HepG2 (cell line): ENCODE results near the gene PARVB. TPM values are rescaled to one million over a fixed set of nuclear protein-coding genes. Genes with fewer than 3 reads are reported as not detected.

Source experiments
- ATAC-seq: fragments of 200-7000 bp; cut with Tn5 transposase; 3 replicates; pipeline ENCODE4 v1.9.1; 2020; ENCODE audit warnings: mild to moderate bottlenecking, moderate library complexity
- BruUV-seq: library from RNA; stranded (reverse); fragments of 400-500 nt; replicated peaks from 2 replicates; lab custom pipeline; 2021; lab: Mats Ljungman, UMichigan
- CTCF ChIA-PET: fragments of 300-600 bp; formaldehyde crosslinking; extraction: SDS; loops from one replicate; lab custom pipeline; 2021; ENCODE audit warnings: low total read pairs, inconsistent platforms, low intra/inter-chr PET ratio; lab: Yijun Ruan, JAX
- POLR2A ChIA-PET: fragments of 350-600 bp; sonication (Branson Sonifier 250); formaldehyde crosslinking; loops from one replicate; lab custom pipeline; 2020; ENCODE audit warnings: antibody characterized with exemption, inconsistent platforms; lab: Yijun Ruan, JAX
- DNase-seq: peaks from one replicate; pipeline ENCODE4 v3.0.0-alpha.2; 2015; ENCODE audit warnings: low spot score
- FAIRE-seq: peaks from 3 replicates; lab custom pipeline; 2011; peaks lifted over from hg19 to GRCh38; lab: Jason Lieb, UNC
- H2AFZ ChIP-seq: one replicate; pipeline ENCODE4 v1.6.1; 2011; ENCODE audit warnings: low read length, inconsistent platforms
- H3K27ac ChIP-seq: fragments of 300-600 bp; 3 replicates; pipeline ENCODE4 v1.8.0; 2011; ENCODE audit warnings: mixed run types, mild to moderate bottlenecking, mixed read lengths, low read length, inconsistent platforms; ENCODE audit not compliant: insufficient read depth; ENCODE audit errors: extremely low read length
- H3K27me3 ChIP-seq, 2 experiments: fragments of 200-600 bp in 1 of 2; 2 replicates in 1 of 2; 3 replicates in 1 of 2; pipeline versions ENCODE4 v1.6.0 to v1.8.0; 2011; ENCODE audit warnings: low read length in 2 of 2, mild to moderate bottlenecking in 2 of 2, moderate library complexity in 2 of 2, inconsistent platforms in 1 of 2; ENCODE audit not compliant: insufficient read depth in 2 of 2, control insufficient read depth in 1 of 2
- H3K36me3 ChIP-seq, 2 experiments: fragments of 200-600 bp in 1 of 2; replicated peaks in 1 of 2; 2 replicates in 1 of 2; 3 replicates in 1 of 2; pipeline versions ENCODE4 v1.5.1 to v1.8.0; 2011; ENCODE audit warnings: low read length in 2 of 2, inconsistent platforms in 1 of 2; ENCODE audit not compliant: insufficient read depth in 2 of 2, control insufficient read depth in 1 of 2
- H3K4me1 ChIP-seq: 2 replicates; pipeline ENCODE4 v1.5.1; 2012; ENCODE audit warnings: low read length, inconsistent platforms; ENCODE audit not compliant: insufficient read depth
- H3K4me2 ChIP-seq: 2 replicates; pipeline ENCODE4 v1.6.0; 2011; ENCODE audit warnings: low read depth, low read length, inconsistent platforms
- H3K4me3 ChIP-seq, 3 experiments: fragments of 200-600 bp in 1 of 3; sonication (generic), shearing (Covaris generic) in 1 of 3; replicated peaks in 1 of 3; 2 replicates each; pipeline ENCODE4 v1.5.1; 2011 to 2016; ENCODE audit warnings: low read length in 3 of 3, inconsistent platforms in 2 of 3, low read depth in 2 of 3, mild to moderate bottlenecking in 2 of 3, control low read depth in 1 of 3, mixed read lengths in 1 of 3; ENCODE audit not compliant: insufficient read depth in 1 of 3
- H3K79me2 ChIP-seq: one replicate; pipeline ENCODE4 v1.6.1; 2011; ENCODE audit warnings: low read length, inconsistent platforms; ENCODE audit not compliant: insufficient read depth
- H3K9ac ChIP-seq: 2 replicates; pipeline ENCODE4 v1.6.0; 2011; ENCODE audit warnings: mild to moderate bottlenecking, low read depth, low read length, inconsistent platforms; ENCODE audit not compliant: insufficient read depth
- H3K9me3 ChIP-seq: 2 replicates; pipeline ENCODE4 v1.5.1; 2012; ENCODE audit warnings: mild to moderate bottlenecking, low read length
- H4K20me1 ChIP-seq: 2 replicates; pipeline ENCODE4 v1.6.0; 2011; ENCODE audit warnings: inconsistent platforms, mild to moderate bottlenecking, low read length, moderate library complexity; ENCODE audit not compliant: insufficient read depth
- E2F5 ChIP-seq: sonication (generic); formaldehyde crosslinking; conservative IDR thresholded peaks from 2 replicates; pipeline ENCODE4 v1.4.0; 2020; ENCODE audit warnings: missing genetic modification reagents
- EHMT2 ChIP-seq: fragments of 200-600 bp; sonication (generic); IDR thresholded peaks from 2 replicates; pipeline ENCODE4 v1.7.0; 2017; ENCODE audit warnings: antibody characterized with exemption, low read depth, low read length, borderline replicate concordance
- POLR2AphosphoS5 ChIP-seq: IDR thresholded peaks from 2 replicates; pipeline ENCODE4 v1.6.1; 2012; ENCODE audit warnings: low read depth, low read length
- RFXAP ChIP-seq: sonication (generic); formaldehyde crosslinking; IDR thresholded peaks from 2 replicates; pipeline ENCODE4 v1.4.0; 2020; ENCODE audit warnings: missing genetic modification reagents, borderline replicate concordance
- SALL1 ChIP-seq: sonication (generic); formaldehyde crosslinking; IDR thresholded peaks from 2 replicates; pipeline ENCODE4 v1.8.0; 2022; ENCODE audit warnings: mild to moderate bottlenecking, missing genetic modification reagents
- ZNF343 ChIP-seq: sonication (generic); formaldehyde crosslinking; IDR thresholded peaks from 2 replicates; pipeline ENCODE4 v1.4.0; 2020; ENCODE audit warnings: mild to moderate bottlenecking, missing genetic modification reagents
- ZNF776 ChIP-seq: sonication (generic); formaldehyde crosslinking; IDR thresholded peaks from 2 replicates; pipeline ENCODE4 v1.4.0; 2020; ENCODE audit warnings: mild to moderate bottlenecking, missing genetic modification reagents
- ZNF83 ChIP-seq: sonication (generic); formaldehyde crosslinking; IDR thresholded peaks from 2 replicates; pipeline ENCODE4 v1.4.0; 2020; ENCODE audit warnings: missing genetic modification reagents, mild to moderate bottlenecking, borderline replicate concordance
- WGBS: methylation state at CpG from one replicate; pipeline ENCODE4 v1.1.6; 2017; ENCODE audit warnings: low lambda C conversion rate; 5-methylcytosine and 5-hydroxymethylcytosine counted together
- in situ Hi-C: cut with HindIII; loops from 2 replicates; pipeline ENCODE4 v1.10.0; 2017; ENCODE audit warnings: low pct_unique_long_range_greater_than_20kb; ENCODE audit not compliant: extremely low pct_ligation_motif_present
- intact Hi-C: fragments of 100-400 bp; cut with micrococcal nuclease; formaldehyde crosslinking; loops from one replicate; pipeline ENCODE4 v1.10.0; 2022; ENCODE audit not compliant: unreplicated experiment
- polyA plus RNA-seq, 8 experiments: library from polyadenylated mRNA; depleted of rRNA in 3 of 8; stranded (reverse) in 7 of 8; unstranded in 1 of 8; fragments of >200 nt; fragmentation: Illumina TruSeq in 4 of 8; extraction: Trizol in 4 of 8; gene quantifications; 2 replicates each; pipeline versions ENCODE4 v1.2.1 to v1.2.3, GENCODE V29; 2011 to 2016; ENCODE audit warnings: low read depth in 4 of 8, missing spikeins in 1 of 8, mixed read lengths in 1 of 8; ENCODE audit not compliant: insufficient read depth in 1 of 8
- total RNA-seq, 5 experiments: library from RNA; depleted of rRNA; stranded (reverse); fragments of >200 nt; fragmentation: Illumina TruSeq; extraction: Trizol; gene quantifications; 2 replicates each; pipeline ENCODE4 v1.2.3, GENCODE V29; 2016; ENCODE audit warnings: low read depth in 1 of 5

PARVB gene
- total and polyA plus RNA-seq, 2 of the 13 experiments (the other 11 are each of a cell fraction or from before 2014, with no cell fraction given) = 0.11 to 0.15 TPM

- TF ChIP-seq SALL1 (no peak), ZNF83 (CRISPR knock-in tag) (no peak)
These were observed 22.5 kb downstream of the PARVB start (continued) for GRCh38 chr22:44046485-44047141.

- Histone ChIP-seq H3K36me3 (no peaks in the 10 kb centered on the region), H3K4me3 (no peak overlapping the region), H4K20me1 (no peaks in the 10 kb centered on the region), H3K4me2 (no peak overlapping the region), H2AFZ (no peak overlapping the region), H3K27me3 (peaks cover 0 to 3% of the 10 kb centered on the region in 2 experiments; a peak in 2 of 5 replicates), H3K27ac (no peak overlapping the region), H3K79me2 (no peaks in the 10 kb centered on the region), H3K9ac (no peak overlapping the region), H3K9me3 (no peaks in the 10 kb centered on the region), H3K4me1 (0 out of 2 replicates have a peak, but pooled peaks cover 6% of the 10 kb centered on the region)
- no TSS peak for BruUV-seq
- DNase-seq = no peak
- intact Hi-C loops = no loop called here
- TF ChIP-seq POLR2AphosphoS5 = no peak
- no peak for TF ChIP-seq RFXAP (CRISPR knock-in tag)
- TF ChIP-seq ZNF343 = no peak
- FAIRE-seq = no peak
- POLR2A ChIA-PET = no interaction called here
- 59% methylated on average over 6 of the region's 9 CpGs for WGBS
- CTCF ChIA-PET = no interaction called here
- in situ Hi-C loops = no loop called here
- no peak for ATAC-seq
These were observed 23.8 kb downstream of the PARVB start for GRCh38 chr22:44047891-44048301.

- Histone ChIP-seq H3K27ac (no peak overlapping the region), H3K4me3 (no peak overlapping the region), H3K9ac (no peak overlapping the region), H2AFZ (no peak overlapping the region), H3K27me3 (peaks cover 0 to 3% of the 10 kb centered on the region in 2 experiments; a peak in 2 of 5 replicates), H3K36me3 (no peaks in the 10 kb centered on the region), H3K4me2 (no peak overlapping the region), H3K4me1 (no peaks in the 10 kb centered on the region), H3K9me3 (no peaks in the 10 kb centered on the region), H3K79me2 (no peaks in the 10 kb centered on the region), H4K20me1 (no peaks in the 10 kb centered on the region)
- ChIA-PET CTCF (no interaction called here), POLR2A (no interaction called here)
- ATAC-seq (no peak), FAIRE-seq (no peak), DNase-seq (no peak)
- no TSS peak for BruUV-seq
- in situ Hi-C loops = no loop called here
- intact Hi-C loops = no loop called here
- WGBS = 56% methylated on average over 20 of the region's 20 CpGs
- TF ChIP-seq EHMT2 (no peak), ZNF776 (CRISPR knock-in tag) (no peak), E2F5 (CRISPR knock-in tag) (no peak)
These were observed 25.6 kb downstream of the PARVB start for GRCh38 chr22:44049486-44050231.
